Trophoblast cell (in vitro differentiated cells and primary cell): ENCODE data around the gene PNKP.

Experiments
- DNase-seq, 2 donors: peaks; one replicate each; pipeline ENCODE4 v3.0.0-alpha.2; 2016
- H2AFZ ChIP-seq: 2 replicates; pipeline ENCODE4 v1.6.1; 2013; ENCODE audit warnings: low read length, moderate library complexity, mild to moderate bottlenecking; ENCODE audit not compliant: insufficient read depth, poor library complexity
- H2AK5ac ChIP-seq: 2 replicates; pipeline ENCODE4 v1.6.1; 2013; ENCODE audit warnings: mild to moderate bottlenecking, low read length
- H2BK120ac ChIP-seq: 2 replicates; pipeline ENCODE4 v1.6.1; 2013; ENCODE audit warnings: low read length, mild to moderate bottlenecking, moderate library complexity; ENCODE audit not compliant: insufficient read depth, poor library complexity
- H2BK12ac ChIP-seq: 2 replicates; pipeline ENCODE4 v1.6.1; 2013; ENCODE audit warnings: mild to moderate bottlenecking, low read length, moderate library complexity
- H2BK5ac ChIP-seq: 2 replicates; pipeline ENCODE4 v1.6.1; 2013; ENCODE audit warnings: low read length, low read depth, moderate library complexity, mild to moderate bottlenecking; ENCODE audit not compliant: poor library complexity
- H3K14ac ChIP-seq: 2 replicates; pipeline ENCODE4 v1.6.1; 2013; ENCODE audit warnings: mild to moderate bottlenecking, low read length
- H3K18ac ChIP-seq: 2 replicates; pipeline ENCODE4 v1.6.1; 2013; ENCODE audit warnings: mild to moderate bottlenecking, low read length
- H3K23ac ChIP-seq: 2 replicates; pipeline ENCODE4 v1.6.1; 2013; ENCODE audit warnings: low read length
- H3K27ac ChIP-seq: 2 replicates; pipeline ENCODE4 v1.5.1; 2013; ENCODE audit warnings: low read depth, mild to moderate bottlenecking, inconsistent platforms, low read length, moderate library complexity
- H3K27me3 ChIP-seq: 2 replicates; pipeline ENCODE4 v1.6.1; 2013; ENCODE audit warnings: inconsistent platforms, mild to moderate bottlenecking, low read length, moderate library complexity; ENCODE audit not compliant: insufficient read depth
- H3K36me3 ChIP-seq, 2 experiments: 1 replicate in 1 of 2; 2 replicates in 1 of 2; pipeline ENCODE4 v1.6.1; 2013; ENCODE audit warnings: low read length in 2 of 2, mild to moderate bottlenecking in 2 of 2, moderate library complexity in 1 of 2; ENCODE audit not compliant: insufficient read depth in 2 of 2, control insufficient read depth in 1 of 2
- H3K4ac ChIP-seq: 2 replicates; pipeline ENCODE4 v1.6.1; 2013; ENCODE audit warnings: low read depth, mild to moderate bottlenecking, low read length, moderate library complexity
- H3K4me1 ChIP-seq, 2 experiments: 1 replicate in 1 of 2; 2 replicates in 1 of 2; pipeline ENCODE4 v1.6.1; 2013; ENCODE audit warnings: low read length in 2 of 2, mild to moderate bottlenecking in 2 of 2, moderate library complexity in 1 of 2; ENCODE audit not compliant: insufficient read depth in 2 of 2, control insufficient read depth in 1 of 2
- H3K4me2 ChIP-seq: 2 replicates; pipeline ENCODE4 v1.6.1; 2013; ENCODE audit warnings: inconsistent platforms, mild to moderate bottlenecking, low read length, moderate library complexity
- H3K4me3 ChIP-seq: 2 replicates; pipeline ENCODE4 v1.5.1; 2013; ENCODE audit warnings: mild to moderate bottlenecking, low read depth, low read length, inconsistent platforms
- H3K79me1 ChIP-seq: one replicate; pipeline ENCODE4 v1.6.1; 2013; ENCODE audit warnings: low read length
- H3K79me2 ChIP-seq: 2 replicates; pipeline ENCODE4 v1.6.1; 2013; ENCODE audit warnings: low read length, mild to moderate bottlenecking; ENCODE audit not compliant: control insufficient read depth, insufficient read depth, poor library complexity
- H3K9ac ChIP-seq: 2 replicates; pipeline ENCODE4 v1.6.1; 2013; ENCODE audit warnings: mild to moderate bottlenecking, low read length
- H3K9me3 ChIP-seq: 2 replicates; pipeline ENCODE4 v1.6.1; 2013; ENCODE audit warnings: low read depth, mild to moderate bottlenecking, control low read depth, inconsistent platforms, low read length; ENCODE audit not compliant: insufficient read depth
- H4K12ac ChIP-seq: 2 replicates; pipeline ENCODE4 v1.6.1; 2013; ENCODE audit warnings: low read depth, mild to moderate bottlenecking, low read length, moderate library complexity
- H4K8ac ChIP-seq: 2 replicates; pipeline ENCODE4 v1.6.1; 2013; ENCODE audit warnings: low read depth, mild to moderate bottlenecking, low read length, moderate library complexity
- H4K91ac ChIP-seq: one replicate; pipeline ENCODE4 v1.6.1; 2013; ENCODE audit warnings: low read depth, mild to moderate bottlenecking, low read length, moderate library complexity
- WGBS: extraction: QIAGEN DNeasy Blood & Tissue Kit; methylation state at CpG from one replicate; pipeline ENCODE4 v1.1.7; 2013; ENCODE audit warnings: missing lambda C conversion rate; ENCODE audit not compliant: insufficient read length, insufficient coverage; ENCODE audit errors: extremely low coverage; 5-methylcytosine and 5-hydroxymethylcytosine counted together

The PNKP gene

DNA sequence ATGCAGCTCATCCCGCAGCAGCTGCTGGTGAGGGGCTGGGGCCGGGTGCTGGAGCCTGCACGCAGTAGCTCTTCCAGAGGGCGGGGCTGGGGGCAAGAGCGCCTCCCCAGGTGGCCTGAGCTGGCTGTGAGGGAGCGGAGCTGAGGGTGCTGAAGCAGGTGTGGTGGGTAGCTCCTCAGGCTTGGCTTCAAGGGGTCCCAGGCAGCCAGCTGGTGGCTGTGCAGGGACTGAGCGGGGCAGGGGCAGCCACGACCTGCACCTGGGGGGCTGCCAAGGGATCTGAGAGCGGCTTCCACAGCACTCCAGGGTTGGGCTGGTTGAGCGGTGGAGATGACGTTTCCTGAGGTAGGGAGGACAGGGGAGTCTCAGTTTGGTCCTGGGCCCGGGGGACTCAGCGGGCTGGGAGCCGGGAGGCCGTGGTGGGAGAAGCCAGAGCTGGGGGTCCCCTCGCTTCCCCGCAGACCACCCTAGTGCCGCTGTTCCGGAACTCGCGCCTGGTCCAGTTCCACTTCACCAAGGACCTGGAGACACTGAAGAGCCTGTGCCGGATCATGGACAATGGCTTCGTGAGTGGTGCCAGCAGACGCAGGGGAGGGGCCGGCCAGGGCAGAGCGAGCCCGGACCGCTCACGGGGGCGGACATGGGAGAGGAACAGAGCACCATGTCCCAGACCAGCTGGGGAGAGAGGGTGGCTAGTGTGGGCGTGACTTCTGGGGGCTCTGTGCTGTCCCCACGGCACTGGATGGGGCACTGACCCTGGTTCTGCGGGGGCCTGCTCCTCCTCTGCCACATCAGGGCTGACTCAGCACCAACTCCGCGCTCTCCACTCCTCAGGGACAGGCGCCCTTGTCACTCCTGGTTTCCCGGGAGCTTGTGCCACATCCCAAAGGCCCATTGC is 9.0 kb downstream of the PNKP start:
- Histone ChIP-seq H3K36me3 (peaks cover 84 to 91% of the 10 kb centered on the region in 2 experiments), H3K27me3 (no peaks in the 10 kb centered on the region), H3K79me1 (no peaks in the 10 kb centered on the region), H2BK120ac (no peak overlapping the region), H3K4me3 (no peak overlapping the region), H3K27ac (no peak overlapping the region), H3K14ac (no peak overlapping the region), H4K91ac (no peak overlapping the region), H2AFZ (no peak overlapping the region), H4K8ac (no peak overlapping the region), H2AK5ac (no peak overlapping the region), H3K4me1 (peaks cover 0 to 8% of the 10 kb centered on the region in 2 experiments), H3K9ac (no peak overlapping the region), H3K9me3 (no peaks in the 10 kb centered on the region), H2BK5ac (no peak overlapping the region), H3K4me2 (no peak overlapping the region), H3K23ac (no peak overlapping the region), H2BK12ac (no peak overlapping the region), H4K12ac (peak overlapping the region; percentile 16), H3K18ac (no peak overlapping the region), H3K4ac (no peak overlapping the region), H3K79me2 (peaks cover 2% of the 10 kb centered on the region)
- DNase-seq, result peak; percentile 31 to 47
- WGBS, result no CpG with 5 or more reads among the region's 37 CpGs

DNA sequence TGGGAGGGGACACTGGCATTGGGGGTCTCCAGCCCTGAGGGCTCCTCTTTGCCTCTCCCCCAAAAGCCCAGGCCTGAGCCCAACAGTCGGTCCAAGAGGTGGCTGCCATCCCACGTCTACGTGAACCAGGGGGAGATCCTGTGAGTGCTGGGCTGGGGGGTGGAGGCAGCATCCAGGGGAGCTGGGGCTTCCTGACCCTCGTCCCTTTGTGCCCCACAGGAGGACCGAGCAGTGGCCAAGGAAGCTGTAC is 9.6 kb downstream of the PNKP start:
- Histone ChIP-seq H4K91ac (no peak overlapping the region), H3K27me3 (no peaks in the 10 kb centered on the region), H4K12ac (no peak overlapping the region), H2BK5ac (no peak overlapping the region), H3K4me1 (peaks cover 0 to 9% of the 10 kb centered on the region in 2 experiments), H3K4me2 (no peak overlapping the region), H3K4me3 (no peak overlapping the region), H3K79me2 (peaks cover 2% of the 10 kb centered on the region), H2AK5ac (no peak overlapping the region), H3K9ac (no peak overlapping the region), H3K23ac (no peak overlapping the region), H3K4ac (no peak overlapping the region), H3K79me1 (no peaks in the 10 kb centered on the region), H3K18ac (no peak overlapping the region), H3K36me3 (peaks cover 79 to 85% of the 10 kb centered on the region in 2 experiments), H2AFZ (no peak overlapping the region), H2BK120ac (no peak overlapping the region), H3K14ac (no peak overlapping the region), H3K9me3 (no peaks in the 10 kb centered on the region), H3K27ac (no peak overlapping the region), H2BK12ac (no peak overlapping the region), H4K8ac (no peak overlapping the region)
- DNase-seq, result no peak
- WGBS, result no CpG with 5 or more reads among the region's 5 CpGs

DNA sequence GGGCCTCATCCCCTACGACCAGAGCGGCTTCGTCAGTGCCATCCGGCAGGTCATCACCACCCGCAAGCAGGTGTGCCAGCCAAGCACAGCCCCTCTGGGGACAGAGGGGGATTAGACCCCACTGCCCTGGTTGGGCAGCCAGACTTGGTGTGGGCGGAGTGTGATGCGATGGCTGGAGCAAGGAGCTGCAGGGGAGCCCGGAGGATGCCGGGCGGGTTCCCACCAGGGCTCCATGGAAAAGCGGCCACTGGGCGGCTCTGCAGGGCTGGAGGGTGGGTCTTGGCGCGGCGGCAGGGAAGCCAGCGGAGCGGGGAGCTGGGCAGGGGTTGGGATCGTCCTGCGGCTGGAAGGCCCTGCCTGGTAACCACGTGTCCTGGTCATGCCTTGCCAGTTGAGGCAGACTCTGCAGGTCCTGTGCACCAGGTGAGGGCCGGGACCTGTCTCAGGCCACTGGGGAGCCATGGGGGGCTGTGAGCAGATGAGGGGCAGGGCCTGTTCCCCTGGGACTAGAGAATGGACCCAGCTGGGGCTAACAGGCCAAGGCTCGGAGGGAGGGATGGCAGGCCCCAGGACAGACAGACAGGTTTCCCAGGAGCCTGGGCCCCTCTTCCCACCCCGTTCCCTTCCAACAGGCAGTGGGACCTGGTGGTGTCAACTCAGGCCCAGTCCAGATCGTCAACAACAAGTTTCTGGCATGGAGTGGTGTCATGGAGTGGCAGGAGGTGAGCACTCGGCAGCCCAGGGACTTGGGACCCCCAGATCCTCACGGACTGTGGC is 10.1 kb downstream of the PNKP start:
- no peaks in the 10 kb centered on the region for H3K79me1 ChIP-seq
- H3K9me3 ChIP-seq, result no peaks in the 10 kb centered on the region
- no CpG with 5 or more reads among the region's 26 CpGs for WGBS
- no peak overlapping the region for H2AFZ ChIP-seq
- H3K9ac ChIP-seq, result no peak overlapping the region
- peaks cover 3% of the 10 kb centered on the region for H3K79me2 ChIP-seq
- no peak overlapping the region for H4K91ac ChIP-seq
- no peak overlapping the region for H3K4me3 ChIP-seq
- H2BK5ac ChIP-seq, result no peak overlapping the region
- H2BK120ac ChIP-seq, result no peak overlapping the region
- H3K27me3 ChIP-seq, result no peaks in the 10 kb centered on the region
- no peak overlapping the region for H3K18ac ChIP-seq
- H3K27ac ChIP-seq, result no peak overlapping the region
- H4K12ac ChIP-seq, result no peak overlapping the region
- no peak overlapping the region for H4K8ac ChIP-seq
- no peak overlapping the region for H2AK5ac ChIP-seq
- DNase-seq, result no peak
- H3K4ac ChIP-seq, result no peak overlapping the region
- peaks cover 1 to 12% of the 10 kb centered on the region in 2 experiments for H3K4me1 ChIP-seq
- H3K36me3 ChIP-seq, result peaks cover 76 to 81% of the 10 kb centered on the region in 2 experiments
- H2BK12ac ChIP-seq, result no peak overlapping the region
- no peak overlapping the region for H3K4me2 ChIP-seq
- H3K23ac ChIP-seq, result no peak overlapping the region
- H3K14ac ChIP-seq, result no peak overlapping the region

DNA sequence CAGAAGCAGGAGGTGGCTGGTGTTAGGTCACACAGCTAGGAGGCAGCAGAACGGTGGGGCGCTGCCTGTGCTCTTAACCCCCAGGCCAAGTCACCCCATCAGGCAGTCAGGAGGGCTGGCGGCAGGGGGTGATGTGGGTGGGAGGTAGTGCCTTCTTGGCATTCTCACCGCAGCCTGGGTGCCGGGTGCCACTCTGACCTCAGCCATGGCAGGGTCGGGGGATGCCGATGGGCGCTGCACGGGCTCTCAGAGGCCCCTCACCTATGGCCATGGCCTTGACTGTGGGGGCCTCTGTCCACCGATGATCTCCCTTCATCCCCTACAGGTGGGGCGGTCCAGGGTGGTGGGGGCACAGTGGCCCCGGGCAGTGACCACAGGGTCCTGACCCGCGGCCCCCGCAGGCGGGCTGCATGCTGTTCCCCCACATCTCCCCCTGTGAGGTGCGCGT is 10.8 kb downstream of the PNKP start:
- no CpG with 5 or more reads among the region's 18 CpGs for WGBS
- H3K4me1 ChIP-seq, result peaks cover 4 to 15% of the 10 kb centered on the region in 2 experiments
- H2AFZ ChIP-seq, result no peak overlapping the region
- H3K4ac ChIP-seq, result no peak overlapping the region
- no peak overlapping the region for H3K4me3 ChIP-seq
- H2BK120ac ChIP-seq, result no peak overlapping the region
- H3K27me3 ChIP-seq, result no peaks in the 10 kb centered on the region
- H3K79me2 ChIP-seq, result peaks cover 9% of the 10 kb centered on the region
- no peak overlapping the region for H4K91ac ChIP-seq
- no peak overlapping the region for H4K12ac ChIP-seq
- H3K23ac ChIP-seq, result no peak overlapping the region
- no peak overlapping the region for H3K27ac ChIP-seq
- no peak overlapping the region for H2AK5ac ChIP-seq
- H3K18ac ChIP-seq, result no peak overlapping the region
- no peaks in the 10 kb centered on the region for H3K9me3 ChIP-seq
- H2BK12ac ChIP-seq, result no peak overlapping the region
- no peak overlapping the region for H3K9ac ChIP-seq
- no peak overlapping the region for H4K8ac ChIP-seq
- DNase-seq, result no peak
- H3K79me1 ChIP-seq, result no peaks in the 10 kb centered on the region
- H3K4me2 ChIP-seq, result no peak overlapping the region
- H3K14ac ChIP-seq, result no peak overlapping the region
- H2BK5ac ChIP-seq, result no peak overlapping the region
- H3K36me3 ChIP-seq, result peaks cover 75 to 78% of the 10 kb centered on the region in 2 experiments
